ENCODE data around the gene IRAK2. TPM values are rescaled to one million over a fixed set of nuclear protein-coding genes. Genes with fewer than 3 reads are reported as not detected.
"Not testable (repeated sequence)": the region's sequence is repeated elsewhere in the genome, so short reads cannot be mapped to it uniquely, and the experiment has no call there.

IRAK2 gene
- total RNA-seq, 4 donors from 2014 or later: 0.20 to 4.9 (median 3.4) TPM

GRCh38 chr3:10155658-10156057, 9.1 kb upstream of the IRAK2 start:
- no peaks in the 10 kb centered on the region for H3K9me3 ChIP-seq
- no peak for DNase-seq
- H3K36me3 ChIP-seq: peaks cover 0 to 19% (median 6%) of the 10 kb centered on the region in 4 donors
- in situ Hi-C loops (cut with MboI; ENCODE audit: low pct_ligation_motif_present in 1 of 4, low pct_unique_long_range_greater_than_20kb in 1 of 4, low sequenced_read_pairs in 3 of 4) (no loop called here), intact Hi-C loops (cut with DNase I; ENCODE audit: low total_unique reads) (no loop called here)
- no peak overlapping the region for H3K27ac ChIP-seq
- no peak overlapping the region for H3K4me3 ChIP-seq
- no peaks in the 10 kb centered on the region for H3K4me1 ChIP-seq
- WGBS, 2 donors (ENCODE audit: low coverage in 1 of 2): 91 to 97% methylated on average over 3 to 4 of the region's 4 CpGs
- H3K27me3 ChIP-seq: no peaks in the 10 kb centered on the region
- TF ChIP-seq POLR2AphosphoS5 (IDR thresholded peaks at IDR 0.05) (no peak), EP300 (IDR thresholded peaks at IDR 0.05; ENCODE audit: low read depth) (no peak), CTCF (IDR thresholded peaks at IDR 0.05) (no peak), POLR2A (IDR thresholded peaks at IDR 0.05) (no peak)

- H3K9me3 ChIP-seq: no peaks in the 10 kb centered on the region
- no peak overlapping the region for H3K4me3 ChIP-seq
- in situ Hi-C loops (cut with MboI; ENCODE audit: low pct_ligation_motif_present in 1 of 4, low pct_unique_long_range_greater_than_20kb in 1 of 4, low sequenced_read_pairs in 3 of 4): no loop called here
- H3K27me3 ChIP-seq: no peaks in the 10 kb centered on the region
- H3K36me3 ChIP-seq: peaks cover 0 to 7% (median 0%) of the 10 kb centered on the region in 4 donors
- no peak overlapping the region for H3K27ac ChIP-seq
- no peak for DNase-seq
- no peaks in the 10 kb centered on the region for H3K4me1 ChIP-seq
- intact Hi-C loops (cut with DNase I; ENCODE audit: low total_unique reads): no loop called here
- TF ChIP-seq POLR2AphosphoS5 (IDR thresholded peaks at IDR 0.05) (no peak), CTCF (IDR thresholded peaks at IDR 0.05) (no peak), EP300 (IDR thresholded peaks at IDR 0.05; ENCODE audit: low read depth) (no peak), POLR2A (IDR thresholded peaks at IDR 0.05) (no peak)
- WGBS, 2 donors (ENCODE audit: low coverage in 1 of 2): 40 to 67% methylated on average over 1 to 4 of the region's 4 CpGs
These were observed 7.7 kb upstream of the IRAK2 start for GRCh38 chr3:10157031-10157430.

GRCh38 chr3:10158555-10158954, 6.2 kb upstream of the IRAK2 start:
- H3K4me3 ChIP-seq; in situ Hi-C loops (cut with MboI; ENCODE audit: low pct_ligation_motif_present in 1 of 4, low pct_unique_long_range_greater_than_20kb in 1 of 4, low sequenced_read_pairs in 3 of 4); intact Hi-C loops (cut with DNase I; ENCODE audit: low total_unique reads); H3K4me1 ChIP-seq; H3K27ac ChIP-seq; H3K27me3 ChIP-seq; DNase-seq; H3K36me3 ChIP-seq; H3K9me3 ChIP-seq: not testable (repeated sequence)
- 93% methylated on average over 6 of the region's 6 CpGs; no CpG with 5 or more reads in 1 of the 2 donors for WGBS, 2 donors (ENCODE audit: low coverage in 1 of 2)

- Histone ChIP-seq H3K9me3 (no peaks in the 10 kb centered on the region), H3K36me3 (no peaks in the 10 kb centered on the region), H3K27me3 (no peaks in the 10 kb centered on the region), H3K4me3 (no peak overlapping the region), H3K4me1 (peaks cover 0 to 9% (median 6%) of the 10 kb centered on the region in 4 donors), H3K27ac (no peak overlapping the region)
- no peak for TF ChIP-seq POLR2AphosphoS5 (IDR thresholded peaks at IDR 0.05)
- TF ChIP-seq EP300 (IDR thresholded peaks at IDR 0.05; ENCODE audit: low read depth): no peak
- TF ChIP-seq CTCF (IDR thresholded peaks at IDR 0.05): no peak
- no peak for TF ChIP-seq POLR2A (IDR thresholded peaks at IDR 0.05)
- 43 to 62% methylated on average over 1 of the region's 1 CpG for WGBS, 2 donors (ENCODE audit: low coverage in 1 of 2)
- intact Hi-C loops (cut with DNase I; ENCODE audit: low total_unique reads) (loop anchor here (10.0 kb wide), 1 partner anchor 64 kb away; no protein-coding TSS in a partner anchor), in situ Hi-C loops (cut with MboI; ENCODE audit: low pct_ligation_motif_present in 1 of 4, low pct_unique_long_range_greater_than_20kb in 1 of 4, low sequenced_read_pairs in 3 of 4) (loop anchor here in 3 of 4 donors (10.0 kb wide), 2 partner anchors 54 to 64 kb away; no protein-coding TSS in a partner anchor)
- DNase-seq: no peak
These were observed 4.4 kb upstream of the IRAK2 start for GRCh38 chr3:10160346-10160745.

GRCh38 chr3:10160925-10161324, 3.8 kb upstream of the IRAK2 start:
- WGBS, 2 donors (ENCODE audit: low coverage in 1 of 2): 75 to 93% methylated on average over 3 to 6 of the region's 6 CpGs
- no peak for DNase-seq
- peaks cover 0 to 9% (median 6%) of the 10 kb centered on the region in 4 donors for H3K4me1 ChIP-seq
- TF ChIP-seq POLR2AphosphoS5 (IDR thresholded peaks at IDR 0.05) (no peak), EP300 (IDR thresholded peaks at IDR 0.05; ENCODE audit: low read depth) (no peak), CTCF (IDR thresholded peaks at IDR 0.05) (no peak), POLR2A (IDR thresholded peaks at IDR 0.05) (no peak)
- H3K36me3 ChIP-seq: no peaks in the 10 kb centered on the region
- in situ Hi-C loops (cut with MboI; ENCODE audit: low pct_ligation_motif_present in 1 of 4, low pct_unique_long_range_greater_than_20kb in 1 of 4, low sequenced_read_pairs in 3 of 4) (loop anchor here in 3 of 4 donors (10.0 kb wide), 2 partner anchors 54 to 64 kb away; no protein-coding TSS in a partner anchor), intact Hi-C loops (cut with DNase I; ENCODE audit: low total_unique reads) (loop anchor here (10.0 kb wide), 1 partner anchor 64 kb away; no protein-coding TSS in a partner anchor)
- no peaks in the 10 kb centered on the region for H3K9me3 ChIP-seq
- no peak overlapping the region for H3K27ac ChIP-seq
- no peak overlapping the region for H3K4me3 ChIP-seq
- no peaks in the 10 kb centered on the region for H3K27me3 ChIP-seq
